ENCODE results near the gene RHOC. TPM values are rescaled to one million over a fixed set of nuclear protein-coding genes. Genes with fewer than 3 reads are reported as not detected.

The RHOC gene
- total RNA-seq, 1 experiment from 2014 or later: 197 TPM

- no peak overlapping the region for H3K4me3 ChIP-seq (ENCODE audit: low read depth in 2 of 2, low read length in 2 of 2)
- CTCF ChIA-PET: no interaction called here
- in situ Hi-C loops (cut with HindIII; ENCODE audit: low pct_unique_long_range_greater_than_20kb, low sequenced_read_pairs): no loop called here
- no peaks in the 10 kb centered on the region for H3K27me3 ChIP-seq (ENCODE audit: control insufficient read depth, insufficient read depth, low read length)
- BruUV-seq (replicated peaks): no TSS peak
- ATAC-seq (no peak), DNase-seq (ENCODE audit: low read depth, low spot score) (no peak)
- no peak overlapping the region for H3K27ac ChIP-seq (ENCODE audit: low read length)
- H3K36me3 ChIP-seq (ENCODE audit: control insufficient read depth, insufficient read depth, low read length): no peaks in the 10 kb centered on the region
- intact Hi-C loops (cut with micrococcal nuclease; ENCODE audit: unreplicated experiment): no loop called here
- no peaks in the 10 kb centered on the region for H3K4me1 ChIP-seq (ENCODE audit: control insufficient read depth, insufficient read depth, low read length)
- H3K9me3 ChIP-seq (ENCODE audit: control insufficient read depth, insufficient read depth, low read depth, low read length): no peaks in the 10 kb centered on the region
- POLR2A ChIA-PET: no interaction called here
- TF ChIP-seq, protein P1, sequence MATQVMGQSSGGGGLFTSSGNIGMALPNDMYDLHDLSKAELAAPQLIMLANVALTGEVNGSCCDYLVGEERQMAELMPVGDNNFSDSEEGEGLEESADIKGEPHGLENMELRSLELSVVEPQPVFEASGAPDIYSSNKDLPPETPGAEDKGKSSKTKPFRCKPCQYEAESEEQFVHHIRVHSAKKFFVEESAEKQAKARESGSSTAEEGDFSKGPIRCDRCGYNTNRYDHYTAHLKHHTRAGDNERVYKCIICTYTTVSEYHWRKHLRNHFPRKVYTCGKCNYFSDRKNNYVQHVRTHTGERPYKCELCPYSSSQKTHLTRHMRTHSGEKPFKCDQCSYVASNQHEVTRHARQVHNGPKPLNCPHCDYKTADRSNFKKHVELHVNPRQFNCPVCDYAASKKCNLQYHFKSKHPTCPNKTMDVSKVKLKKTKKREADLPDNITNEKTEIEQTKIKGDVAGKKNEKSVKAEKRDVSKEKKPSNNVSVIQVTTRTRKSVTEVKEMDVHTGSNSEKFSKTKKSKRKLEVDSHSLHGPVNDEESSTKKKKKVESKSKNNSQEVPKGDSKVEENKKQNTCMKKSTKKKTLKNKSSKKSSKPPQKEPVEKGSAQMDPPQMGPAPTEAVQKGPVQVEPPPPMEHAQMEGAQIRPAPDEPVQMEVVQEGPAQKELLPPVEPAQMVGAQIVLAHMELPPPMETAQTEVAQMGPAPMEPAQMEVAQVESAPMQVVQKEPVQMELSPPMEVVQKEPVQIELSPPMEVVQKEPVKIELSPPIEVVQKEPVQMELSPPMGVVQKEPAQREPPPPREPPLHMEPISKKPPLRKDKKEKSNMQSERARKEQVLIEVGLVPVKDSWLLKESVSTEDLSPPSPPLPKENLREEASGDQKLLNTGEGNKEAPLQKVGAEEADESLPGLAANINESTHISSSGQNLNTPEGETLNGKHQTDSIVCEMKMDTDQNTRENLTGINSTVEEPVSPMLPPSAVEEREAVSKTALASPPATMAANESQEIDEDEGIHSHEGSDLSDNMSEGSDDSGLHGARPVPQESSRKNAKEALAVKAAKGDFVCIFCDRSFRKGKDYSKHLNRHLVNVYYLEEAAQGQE (IDR thresholded peaks at IDR 0.05; ENCODE audit: insufficient read depth in 1 of 2, low read depth in 2 of 2, low read length in 1 of 2): no peak
- TF ChIP-seq SIN3A (IDR thresholded peaks at IDR 0.05; ENCODE audit: borderline replicate concordance, insufficient read depth, low read depth, low read length) (no peak), POLR2AphosphoS5 (IDR thresholded peaks at IDR 0.05; ENCODE audit: low read depth, low read length) (no peak), TCF7L2 (IDR thresholded peaks at IDR 0.05; ENCODE audit: low read depth, low read length) (no peak)
- TF ChIP-seq, protein P2, sequence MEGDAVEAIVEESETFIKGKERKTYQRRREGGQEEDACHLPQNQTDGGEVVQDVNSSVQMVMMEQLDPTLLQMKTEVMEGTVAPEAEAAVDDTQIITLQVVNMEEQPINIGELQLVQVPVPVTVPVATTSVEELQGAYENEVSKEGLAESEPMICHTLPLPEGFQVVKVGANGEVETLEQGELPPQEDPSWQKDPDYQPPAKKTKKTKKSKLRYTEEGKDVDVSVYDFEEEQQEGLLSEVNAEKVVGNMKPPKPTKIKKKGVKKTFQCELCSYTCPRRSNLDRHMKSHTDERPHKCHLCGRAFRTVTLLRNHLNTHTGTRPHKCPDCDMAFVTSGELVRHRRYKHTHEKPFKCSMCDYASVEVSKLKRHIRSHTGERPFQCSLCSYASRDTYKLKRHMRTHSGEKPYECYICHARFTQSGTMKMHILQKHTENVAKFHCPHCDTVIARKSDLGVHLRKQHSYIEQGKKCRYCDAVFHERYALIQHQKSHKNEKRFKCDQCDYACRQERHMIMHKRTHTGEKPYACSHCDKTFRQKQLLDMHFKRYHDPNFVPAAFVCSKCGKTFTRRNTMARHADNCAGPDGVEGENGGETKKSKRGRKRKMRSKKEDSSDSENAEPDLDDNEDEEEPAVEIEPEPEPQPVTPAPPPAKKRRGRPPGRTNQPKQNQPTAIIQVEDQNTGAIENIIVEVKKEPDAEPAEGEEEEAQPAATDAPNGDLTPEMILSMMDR (IDR thresholded peaks at IDR 0.05): no peak
Measured at GRCh38 chr1:112748396-112748795, 41.5 kb upstream of the RHOC start.

- intact Hi-C loops (cut with micrococcal nuclease; ENCODE audit: unreplicated experiment): no loop called here
Measured at GRCh38 chr1:112744009-112744578, 37.2 kb upstream of the RHOC start.

More at GRCh38 chr1:112744009-112744578, 37.2 kb upstream of the RHOC start:
- H3K9me3 ChIP-seq (ENCODE audit: control insufficient read depth, insufficient read depth, low read depth, low read length): no peaks in the 10 kb centered on the region
- no peaks in the 10 kb centered on the region for H3K27me3 ChIP-seq (ENCODE audit: control insufficient read depth, insufficient read depth, low read length)
- in situ Hi-C loops (cut with HindIII; ENCODE audit: low pct_unique_long_range_greater_than_20kb, low sequenced_read_pairs): no loop called here
- POLR2A ChIA-PET: interaction anchor here (0.5 to 0.6 kb wide), 2 partner anchors 264 to 280 kb away, joined by 4 to 6 read pairs; no protein-coding TSS in a partner anchor
- TF ChIP-seq, protein P1 (IDR thresholded peaks at IDR 0.05; ENCODE audit: insufficient read depth in 1 of 2, low read depth in 2 of 2, low read length in 1 of 2): no peak
- TF ChIP-seq, protein P2 (IDR thresholded peaks at IDR 0.05): peak; percentile 61
- TF ChIP-seq TCF7L2 (IDR thresholded peaks at IDR 0.05; ENCODE audit: low read depth, low read length): no peak
- CTCF ChIA-PET: interaction anchor here (0.6 kb wide), 1 partner anchor 13 kb away, joined by 6 read pairs; no protein-coding TSS in a partner anchor
- BruUV-seq (replicated peaks): no TSS peak
- no peak overlapping the region for H3K27ac ChIP-seq (ENCODE audit: low read length)
- no peaks in the 10 kb centered on the region for H3K36me3 ChIP-seq (ENCODE audit: control insufficient read depth, insufficient read depth, low read length)
- no peaks in the 10 kb centered on the region for H3K4me1 ChIP-seq (ENCODE audit: control insufficient read depth, insufficient read depth, low read length)
- peak overlapping the region; percentile 20 to 40; a peak in 3 of 4 replicates for H3K4me3 ChIP-seq (ENCODE audit: low read depth in 2 of 2, low read length in 2 of 2)
- ATAC-seq (peak; percentile 90), DNase-seq (ENCODE audit: low read depth, low spot score) (no peak)

Measured in Panc1 (cell line).